HG03439 (cell line): ENCODE data around the gene ALKBH2.
"Not testable (repeated sequence)": the region's sequence is repeated elsewhere in the genome, so short reads cannot be mapped to it uniquely, and the experiment has no call there.

Experiments used
- ATAC-seq: cut with Tn5 transposase; IDR thresholded peaks from one replicate; pipeline ENCODE4 v1.9.1; 2021; ENCODE audit warnings: mild to moderate bottlenecking, moderate library complexity; ENCODE audit not compliant: unreplicated experiment

The ALKBH2 gene

GRCh38 chr12:109069307-109070271, 23.7 kb downstream of the ALKBH2 start:
- no peak for ATAC-seq

- ATAC-seq = no peak
Observed at GRCh38 chr12:109065853-109066193, 27.4 kb downstream of the ALKBH2 start.

GRCh38 chr12:109065154-109065852, 28.0 kb downstream of the ALKBH2 start:
- ATAC-seq = no peak

GRCh38 chr12:109064143-109064542, 29.1 kb downstream of the ALKBH2 start:
- no peak for ATAC-seq

- no peak for ATAC-seq
Observed at GRCh38 chr12:109058773-109059172, 34.5 kb downstream of the ALKBH2 start.

GRCh38 chr12:109057376-109057775, 35.9 kb downstream of the ALKBH2 start:
- ATAC-seq = no peak

- no peak for ATAC-seq
Observed at GRCh38 chr12:109056891-109057290, 36.4 kb downstream of the ALKBH2 start.

GRCh38 chr12:109054520-109054919, 38.8 kb downstream of the ALKBH2 start:
- ATAC-seq = no peak

GRCh38 chr12:109054124-109054513, 39.2 kb downstream of the ALKBH2 start:
- ATAC-seq = not testable (repeated sequence)

- peak; percentile 42 for ATAC-seq
Observed at GRCh38 chr12:109053382-109054123, 39.7 kb downstream of the ALKBH2 start.

- peak; percentile 86 for ATAC-seq
Observed at GRCh38 chr12:109052414-109053323, 40.6 kb downstream of the ALKBH2 start, which contains the start of gene USP30. TSS of gene USP30 (plus strand) at chr12:109052576. CDS start at chr12:109052679, 103 bp downstream.

- ATAC-seq = no peak
Observed at GRCh38 chr12:109052097-109052413, 41.2 kb downstream of the ALKBH2 start.

GRCh38 chr12:109049794-109050193, 43.5 kb downstream of the ALKBH2 start:
- not testable (repeated sequence) for ATAC-seq

- not testable (repeated sequence) for ATAC-seq
Observed at GRCh38 chr12:109048706-109049105, 44.6 kb downstream of the ALKBH2 start.

- ATAC-seq = no peak
Observed at GRCh38 chr12:109047081-109047805, 46.0 kb downstream of the ALKBH2 start.

- ATAC-seq = no peak
Observed at GRCh38 chr12:109044241-109044640, 49.0 kb downstream of the ALKBH2 start.
